ENCODE results near the gene GNPTAB. TPM values are rescaled to one million over a fixed set of nuclear protein-coding genes. Genes with fewer than 3 reads are reported as not detected.

Gene GNPTAB
- total RNA-seq, 1 donor from 2014 or later = 25.9 TPM

DNA sequence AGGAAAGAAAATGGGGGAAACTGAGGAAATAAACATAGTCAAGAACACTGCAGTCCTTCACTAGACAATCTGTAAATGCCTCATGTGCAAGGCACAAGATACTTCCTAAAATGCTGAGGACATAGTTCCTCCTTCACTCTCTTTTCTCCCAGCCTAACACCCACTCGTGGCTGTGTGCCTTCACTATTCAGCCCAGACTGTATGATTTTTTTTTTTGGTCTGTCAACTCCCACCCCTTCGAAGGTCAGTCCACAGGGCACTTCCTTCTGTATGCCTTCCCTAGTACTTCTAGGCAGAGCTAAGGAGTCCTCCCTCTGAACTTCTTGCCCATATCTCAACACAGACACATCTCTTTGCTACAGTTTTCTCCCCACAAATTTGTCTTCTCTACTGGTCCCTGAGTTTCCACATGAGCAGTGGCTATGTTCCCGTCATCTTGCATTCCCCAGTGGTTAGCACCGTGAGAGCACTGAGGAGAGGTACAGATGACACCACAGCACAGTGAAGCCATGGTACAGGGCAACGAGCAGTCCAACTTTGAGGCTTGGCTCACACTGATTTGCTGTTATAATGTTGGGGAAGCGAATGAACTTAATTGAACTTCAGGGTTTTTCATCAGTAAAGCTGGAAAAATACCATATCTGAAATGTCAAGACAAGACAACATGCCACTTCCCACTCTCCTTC, 67.4 kb downstream of the GNPTAB start:
- Mint-ChIP-seq H3K4me3 (ENCODE audit: unreplicated experiment) (no peak overlapping the region), H3K9me3 (ENCODE audit: low read depth) (no peaks in the 10 kb centered on the region), H3K36me3 (ENCODE audit: low read depth) (peaks cover 5% of the 10 kb centered on the region), H3K4me1 (ENCODE audit: low read depth) (peaks cover 9% of the 10 kb centered on the region), H3K27ac (ENCODE audit: unreplicated experiment) (no peak overlapping the region), H3K27me3 (ENCODE audit: low read depth) (no peaks in the 10 kb centered on the region)
- TF ChIP-seq, protein P1, sequence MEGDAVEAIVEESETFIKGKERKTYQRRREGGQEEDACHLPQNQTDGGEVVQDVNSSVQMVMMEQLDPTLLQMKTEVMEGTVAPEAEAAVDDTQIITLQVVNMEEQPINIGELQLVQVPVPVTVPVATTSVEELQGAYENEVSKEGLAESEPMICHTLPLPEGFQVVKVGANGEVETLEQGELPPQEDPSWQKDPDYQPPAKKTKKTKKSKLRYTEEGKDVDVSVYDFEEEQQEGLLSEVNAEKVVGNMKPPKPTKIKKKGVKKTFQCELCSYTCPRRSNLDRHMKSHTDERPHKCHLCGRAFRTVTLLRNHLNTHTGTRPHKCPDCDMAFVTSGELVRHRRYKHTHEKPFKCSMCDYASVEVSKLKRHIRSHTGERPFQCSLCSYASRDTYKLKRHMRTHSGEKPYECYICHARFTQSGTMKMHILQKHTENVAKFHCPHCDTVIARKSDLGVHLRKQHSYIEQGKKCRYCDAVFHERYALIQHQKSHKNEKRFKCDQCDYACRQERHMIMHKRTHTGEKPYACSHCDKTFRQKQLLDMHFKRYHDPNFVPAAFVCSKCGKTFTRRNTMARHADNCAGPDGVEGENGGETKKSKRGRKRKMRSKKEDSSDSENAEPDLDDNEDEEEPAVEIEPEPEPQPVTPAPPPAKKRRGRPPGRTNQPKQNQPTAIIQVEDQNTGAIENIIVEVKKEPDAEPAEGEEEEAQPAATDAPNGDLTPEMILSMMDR (IDR thresholded peaks at IDR 0.05) = no peak
- DNase-seq (ENCODE audit: low spot score) = no peak

DNA sequence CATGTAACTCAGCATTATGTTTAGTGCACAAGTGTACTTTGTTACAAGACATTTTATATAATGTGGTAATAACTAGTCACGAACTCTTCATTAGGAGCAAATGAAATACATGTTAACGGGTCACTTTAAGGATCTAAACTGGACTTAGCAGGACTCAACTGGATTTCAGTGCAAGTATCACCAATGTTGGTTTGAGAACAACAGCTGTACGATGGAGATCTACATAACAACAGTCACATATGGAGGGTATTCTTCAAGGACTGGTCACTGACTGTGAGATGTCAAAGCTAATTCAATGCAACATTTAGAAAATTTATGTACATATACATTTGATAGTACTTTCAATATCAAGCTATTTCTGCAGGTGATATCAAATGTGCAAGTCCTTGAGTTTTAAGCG, 69.0 kb downstream of the GNPTAB start:
- Mint-ChIP-seq H3K36me3 (ENCODE audit: low read depth) (peaks cover 5% of the 10 kb centered on the region), H3K4me1 (ENCODE audit: low read depth) (peaks cover 9% of the 10 kb centered on the region), H3K27ac (ENCODE audit: unreplicated experiment) (no peak overlapping the region), H3K27me3 (ENCODE audit: low read depth) (no peaks in the 10 kb centered on the region), H3K4me3 (ENCODE audit: unreplicated experiment) (no peak overlapping the region), H3K9me3 (ENCODE audit: low read depth) (no peaks in the 10 kb centered on the region)
- no peak for DNase-seq (ENCODE audit: low spot score)
- TF ChIP-seq, protein P1 (IDR thresholded peaks at IDR 0.05) = no peak

DNA sequence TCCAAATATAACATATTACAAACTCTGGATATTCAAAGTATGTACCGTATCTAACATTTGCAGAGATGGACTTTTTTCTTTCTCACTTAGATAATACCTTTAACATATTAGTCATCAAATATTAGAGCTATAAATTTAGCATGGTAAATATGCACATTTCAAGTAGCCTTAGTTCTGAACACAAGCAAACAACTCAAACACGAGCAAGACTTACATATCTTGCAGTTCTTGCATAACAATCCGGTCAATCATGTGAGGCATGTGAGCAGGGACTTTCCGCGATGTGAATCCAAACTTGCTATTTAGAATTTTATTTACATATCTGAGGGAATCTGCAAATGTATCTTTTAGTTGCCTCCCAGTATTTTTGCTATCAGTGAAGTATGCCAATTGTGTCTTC, 69.4 kb downstream of the GNPTAB start:
- peaks cover 5% of the 10 kb centered on the region for H3K36me3 Mint-ChIP-seq (ENCODE audit: low read depth)
- no peak for DNase-seq (ENCODE audit: low spot score)
- peaks cover 9% of the 10 kb centered on the region for H3K4me1 Mint-ChIP-seq (ENCODE audit: low read depth)

DNA sequence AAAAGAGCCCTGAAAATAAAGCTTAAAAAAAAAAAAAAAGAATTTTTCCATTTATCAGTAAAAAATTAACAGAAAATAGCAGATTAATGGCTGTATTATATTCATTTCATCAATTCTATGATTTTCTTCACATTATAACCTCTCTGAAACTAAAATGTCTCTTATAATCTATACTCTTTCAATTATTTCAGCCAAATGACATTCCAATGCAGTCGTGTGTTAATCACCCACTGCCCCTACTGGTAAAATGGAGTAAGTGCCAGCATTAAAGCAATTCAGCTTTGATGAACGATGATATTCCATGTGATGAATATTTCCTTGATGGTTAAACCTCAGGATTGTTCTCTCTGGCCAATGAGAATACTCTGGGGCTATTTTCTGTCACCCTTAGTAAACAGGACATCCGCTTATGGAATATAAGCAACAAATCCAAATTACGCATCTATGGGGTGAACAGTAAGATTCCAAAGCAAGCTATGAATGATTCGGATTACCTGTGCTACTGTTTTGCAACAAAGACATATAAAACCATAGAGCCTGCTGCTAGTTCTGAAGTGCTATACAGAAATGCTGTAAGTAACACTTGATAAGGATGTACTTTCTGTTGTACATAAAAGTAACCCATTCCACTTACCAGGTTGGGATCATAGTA, 71.2 kb downstream of the GNPTAB start:
- DNase-seq (ENCODE audit: low spot score) = no peak
- H3K27ac Mint-ChIP-seq (ENCODE audit: unreplicated experiment) = no peak overlapping the region

More for the DNA sequence above, 69.4 kb downstream of the GNPTAB start:
- TF ChIP-seq, protein P1 (IDR thresholded peaks at IDR 0.05) = no peak
- Mint-ChIP-seq H3K27me3 (ENCODE audit: low read depth) (no peaks in the 10 kb centered on the region), H3K4me3 (ENCODE audit: unreplicated experiment) (no peak overlapping the region), H3K27ac (ENCODE audit: unreplicated experiment) (peak overlapping the region; percentile 42), H3K9me3 (ENCODE audit: low read depth) (no peaks in the 10 kb centered on the region)

DNA sequence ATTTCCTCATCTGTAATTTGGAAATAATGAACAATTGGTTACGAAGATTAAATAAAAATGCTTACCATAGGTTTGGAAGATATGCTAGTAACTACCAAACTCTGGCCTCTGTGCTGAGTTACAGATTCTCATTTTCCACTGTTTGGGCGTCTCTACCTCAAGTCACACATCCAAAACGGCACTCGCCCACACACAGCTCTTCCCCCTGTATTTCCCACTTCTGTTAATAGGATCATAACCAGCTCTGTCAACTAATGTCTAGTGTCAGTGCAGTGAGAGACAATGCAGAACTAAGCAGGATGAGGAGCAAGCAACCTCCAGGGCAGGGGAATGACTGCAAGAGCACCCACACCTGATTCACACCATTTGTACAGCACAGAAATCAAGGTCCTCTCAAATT, 80.6 kb downstream of the GNPTAB start:
- Mint-ChIP-seq H3K4me3 (ENCODE audit: unreplicated experiment) (no peak overlapping the region), H3K9me3 (ENCODE audit: low read depth) (no peaks in the 10 kb centered on the region), H3K27me3 (ENCODE audit: low read depth) (no peaks in the 10 kb centered on the region), H3K27ac (ENCODE audit: unreplicated experiment) (no peak overlapping the region), H3K4me1 (ENCODE audit: low read depth) (peaks cover 6% of the 10 kb centered on the region), H3K36me3 (ENCODE audit: low read depth) (peaks cover 19% of the 10 kb centered on the region)
- TF ChIP-seq, protein P1 (IDR thresholded peaks at IDR 0.05) = no peak
- DNase-seq (ENCODE audit: low spot score) = no peak

More for the DNA sequence above, 71.2 kb downstream of the GNPTAB start:
- TF ChIP-seq, protein P1 (IDR thresholded peaks at IDR 0.05) = peak; percentile 83
- Mint-ChIP-seq H3K36me3 (ENCODE audit: low read depth) (peaks cover 9% of the 10 kb centered on the region), H3K4me1 (ENCODE audit: low read depth) (peaks cover 9% of the 10 kb centered on the region), H3K9me3 (ENCODE audit: low read depth) (no peaks in the 10 kb centered on the region), H3K27me3 (ENCODE audit: low read depth) (no peaks in the 10 kb centered on the region), H3K4me3 (ENCODE audit: unreplicated experiment) (no peak overlapping the region)

Measured in chondrocyte (in vitro differentiated cells).